ENCODE measurements around the gene H2BK1.

H2BK1 gene

DNA sequence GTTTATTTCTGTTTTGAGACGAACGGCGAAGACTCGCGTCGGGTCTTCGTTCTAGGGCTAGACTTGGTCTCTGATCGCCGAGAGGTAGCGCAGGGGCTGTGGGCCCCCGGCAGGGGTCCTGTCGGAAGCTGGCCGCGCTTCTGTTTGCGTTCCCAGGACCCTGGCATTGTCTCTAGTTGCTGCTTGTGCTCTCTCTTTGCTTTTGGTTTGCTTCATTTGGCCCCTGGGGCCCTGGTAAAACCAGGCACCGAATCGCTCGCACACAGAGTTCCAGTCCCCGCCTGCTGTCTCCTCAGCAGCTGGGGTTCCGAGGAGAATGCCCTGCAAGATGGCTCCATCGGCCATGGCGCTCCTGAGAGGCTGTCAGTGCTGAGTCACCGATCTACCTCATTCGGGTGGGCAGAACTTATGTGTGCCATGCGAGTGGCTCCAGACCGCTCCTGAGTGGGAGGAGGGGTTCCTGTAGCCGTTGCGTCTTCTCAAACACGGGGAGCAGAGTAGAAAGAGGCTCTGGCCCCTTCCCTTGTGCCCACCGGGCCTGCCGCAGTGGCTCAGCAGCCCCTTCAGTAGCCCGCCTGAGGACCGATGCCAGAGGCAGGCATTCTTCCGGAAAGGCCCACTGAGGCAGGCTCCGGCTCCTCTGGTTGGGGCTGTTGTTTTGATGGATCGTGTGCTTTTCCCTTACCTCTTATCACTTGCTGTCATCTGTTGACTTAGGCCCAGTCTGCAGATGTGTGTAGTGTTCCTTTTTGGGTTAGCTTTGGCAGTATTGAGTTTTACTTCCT, 22.8 kb upstream of the H2BK1 start:
- in situ Hi-C loops (cut with MboI; ENCODE audit: low sequenced_read_pairs) = no loop called here

DNA sequence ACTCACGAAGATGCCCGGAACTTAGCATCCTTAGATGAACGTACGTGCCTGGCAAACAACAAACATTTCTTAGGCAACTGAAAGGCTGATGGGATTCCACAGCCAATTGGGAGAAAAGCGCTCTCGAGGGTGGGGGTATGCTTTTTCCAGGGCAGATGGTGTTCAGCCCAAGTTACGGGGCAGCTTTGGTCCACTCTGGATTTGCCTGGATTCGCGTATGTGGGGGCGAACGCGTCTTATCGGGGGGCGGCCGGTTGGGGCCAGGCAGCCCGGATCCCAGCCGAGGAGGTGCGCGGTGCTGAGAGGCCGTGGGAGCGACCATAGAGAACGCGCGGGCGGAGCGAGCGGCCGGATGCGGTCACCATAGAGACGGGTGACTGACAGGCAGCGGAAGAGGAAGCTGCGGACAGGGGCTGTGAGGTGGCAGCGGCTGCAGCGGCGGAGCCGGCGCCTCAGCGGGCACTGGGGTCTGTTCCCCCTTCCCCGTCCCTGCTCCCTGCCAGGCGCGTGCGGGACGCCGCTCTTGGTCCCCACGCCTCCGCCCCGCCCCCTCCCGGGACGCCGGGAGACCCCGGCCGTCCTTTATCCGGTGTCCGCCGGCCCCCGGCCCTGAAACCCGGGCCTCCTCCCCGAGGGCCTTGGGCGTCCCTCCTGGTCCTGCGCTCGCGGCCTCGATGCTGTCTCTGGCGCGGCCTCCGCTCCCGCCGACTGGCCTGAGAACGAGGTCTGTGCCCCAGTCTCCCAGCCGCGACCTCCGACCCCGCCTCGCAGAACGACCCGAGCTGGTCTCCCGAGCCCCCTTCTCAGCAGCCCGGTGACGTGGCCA, 22.0 kb upstream of the H2BK1 start, which contains the start of gene CHPF2:
Gene CHPF2, plus strand, starts transcription at position 393 of the 826 bp plus-strand sequence. CDS start 1,529 bp downstream, outside the sequence.
- in situ Hi-C loops (cut with MboI; ENCODE audit: low sequenced_read_pairs) = no loop called here

DNA sequence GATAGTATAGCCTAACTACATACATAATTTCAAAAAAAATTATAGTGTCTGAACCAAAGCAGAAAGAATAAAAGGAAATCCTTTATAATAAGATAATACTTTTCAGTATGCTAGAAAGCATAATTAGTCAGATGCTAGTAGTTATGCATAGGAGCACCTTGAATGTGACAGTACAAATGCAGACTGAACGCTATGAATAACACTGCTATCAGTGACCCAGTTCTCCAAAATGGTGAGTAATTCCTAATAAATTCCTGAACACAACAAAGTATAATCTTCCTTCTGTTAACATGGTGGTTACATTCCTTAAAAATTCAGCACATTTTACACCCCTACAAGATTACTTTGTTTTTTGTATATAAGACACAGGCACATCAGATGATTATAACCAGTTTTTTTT, 20.8 kb upstream of the H2BK1 start:
- in situ Hi-C loops (cut with MboI; ENCODE audit: low sequenced_read_pairs) = no loop called here

DNA sequence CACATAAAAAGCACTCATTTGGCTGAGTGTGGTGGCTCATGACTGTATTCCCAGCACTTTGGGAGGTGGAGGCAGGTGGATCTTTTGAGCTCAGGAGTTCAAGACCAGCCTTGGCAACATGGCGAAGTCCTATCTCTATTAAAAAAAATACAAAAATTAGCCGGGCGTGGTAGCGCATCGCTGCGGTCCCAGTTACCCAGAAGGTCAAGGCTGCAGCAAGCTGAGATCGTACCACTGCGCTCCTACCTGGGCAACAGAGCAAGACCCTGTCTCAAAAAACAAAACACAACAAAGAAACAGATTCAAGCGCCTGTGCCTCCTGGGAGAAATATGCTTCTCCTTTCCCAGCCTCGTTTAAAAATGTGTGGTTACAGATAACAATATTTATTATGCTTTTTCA, 19.0 kb upstream of the H2BK1 start:
- in situ Hi-C loops (cut with MboI; ENCODE audit: low sequenced_read_pairs) = no loop called here

DNA sequence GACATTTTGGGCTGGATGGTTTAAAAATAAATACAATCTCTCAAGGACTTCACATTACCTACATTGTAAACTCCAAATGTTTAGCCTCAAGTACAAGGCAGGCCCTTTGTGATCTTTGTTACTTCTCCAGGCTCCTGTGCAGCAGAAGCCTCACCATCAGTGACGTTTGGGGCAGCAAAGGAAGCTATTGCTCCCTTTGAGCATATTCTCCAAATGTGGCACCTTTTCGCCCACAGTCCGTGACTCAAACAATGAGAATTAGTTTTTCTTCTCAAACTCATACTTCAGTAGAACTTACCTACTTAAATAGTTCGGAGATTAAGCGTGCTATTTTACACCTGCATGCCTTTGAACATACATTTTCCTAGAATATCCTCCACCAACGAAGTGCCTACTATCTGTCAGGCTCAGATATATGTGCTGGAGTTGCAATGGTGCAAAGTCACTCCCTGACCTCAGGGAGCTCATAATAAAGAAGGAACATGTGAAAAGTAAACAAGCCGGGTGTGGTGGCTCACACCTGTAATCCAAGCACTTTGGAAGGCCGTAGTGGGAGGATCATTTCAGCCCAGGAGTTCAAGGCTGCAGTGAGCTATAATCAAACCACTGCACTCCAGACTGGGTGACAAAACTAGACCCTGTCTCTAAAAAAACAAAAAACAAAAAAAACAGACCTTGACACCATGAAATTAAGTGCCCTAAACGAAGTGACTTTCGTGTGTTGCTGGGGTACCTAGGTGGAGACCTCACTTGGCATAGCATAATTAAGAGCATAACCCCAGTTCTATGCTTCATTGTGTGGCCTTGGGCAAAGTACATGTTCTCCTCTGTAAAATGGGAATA, 18.0 kb upstream of the H2BK1 start:
- in situ Hi-C loops (cut with MboI; ENCODE audit: low sequenced_read_pairs) = no loop called here

DNA sequence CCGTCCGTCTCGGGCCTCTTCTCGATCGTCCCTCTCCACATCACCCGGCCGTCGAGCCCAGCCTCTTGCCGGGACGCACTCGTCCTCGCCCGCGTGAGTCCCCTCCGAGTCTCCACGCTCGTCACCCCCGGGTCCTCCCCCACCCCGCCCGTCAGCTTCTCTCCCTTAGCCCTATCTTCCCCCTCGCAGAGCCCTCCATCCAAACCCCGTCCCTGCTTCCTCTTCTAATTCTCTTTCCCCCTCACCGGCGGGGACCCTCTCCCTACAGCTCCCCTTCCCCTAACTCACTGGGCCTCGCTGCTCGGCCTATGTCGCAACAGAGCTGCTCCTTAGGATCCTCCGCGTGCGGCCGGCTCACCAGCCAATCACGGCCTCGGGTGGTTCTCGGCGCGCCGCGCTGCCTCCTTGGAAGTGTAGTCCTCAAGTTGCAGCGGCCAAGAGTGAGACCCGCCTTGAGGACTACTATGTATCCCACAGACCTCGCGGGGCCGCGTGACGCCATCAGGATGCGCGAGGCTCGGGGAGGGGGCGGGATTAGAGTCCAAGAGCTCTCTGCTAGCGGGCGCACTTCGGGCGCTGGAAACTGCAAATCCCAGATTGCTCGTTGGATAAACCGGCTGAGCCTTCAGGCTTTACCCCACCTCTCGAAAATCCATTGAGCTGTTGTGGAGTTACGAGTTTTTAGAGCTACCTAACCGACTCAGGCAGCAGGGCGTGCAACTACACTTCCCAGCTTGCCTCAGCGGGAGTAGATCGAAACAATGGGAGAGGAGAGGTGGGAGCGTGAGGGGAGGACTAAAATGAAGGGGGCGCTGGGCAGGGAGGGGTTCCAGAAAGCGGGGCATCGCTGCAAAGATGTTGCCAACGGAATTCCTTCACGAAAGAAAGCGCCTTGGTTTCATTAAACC, 16.8 kb upstream of the H2BK1 start, which contains the start of gene ABCF2:
Gene ABCF2, minus strand, starts transcription at position 331 of the 908 bp plus-strand sequence. CDS start 747 bp downstream, outside the sequence.
- in situ Hi-C loops (cut with MboI; ENCODE audit: low sequenced_read_pairs) = no loop called here

DNA sequence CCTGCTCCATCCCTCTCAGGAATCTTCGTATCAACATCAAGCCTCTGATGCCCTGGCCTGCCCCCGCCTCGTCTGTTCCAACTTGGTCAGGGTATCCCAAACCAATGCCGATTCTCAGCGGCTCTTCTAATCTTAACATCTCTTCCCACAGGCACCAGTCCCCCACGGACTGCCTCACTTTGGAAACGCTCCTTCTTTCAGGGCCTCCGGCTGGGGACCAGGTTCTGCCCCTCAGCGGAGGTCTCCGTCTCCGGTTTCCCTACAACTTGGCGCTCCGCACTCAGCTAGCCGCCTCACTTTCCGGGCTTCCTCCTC, 16.2 kb upstream of the H2BK1 start:
- in situ Hi-C loops (cut with MboI; ENCODE audit: low sequenced_read_pairs) = no loop called here

DNA sequence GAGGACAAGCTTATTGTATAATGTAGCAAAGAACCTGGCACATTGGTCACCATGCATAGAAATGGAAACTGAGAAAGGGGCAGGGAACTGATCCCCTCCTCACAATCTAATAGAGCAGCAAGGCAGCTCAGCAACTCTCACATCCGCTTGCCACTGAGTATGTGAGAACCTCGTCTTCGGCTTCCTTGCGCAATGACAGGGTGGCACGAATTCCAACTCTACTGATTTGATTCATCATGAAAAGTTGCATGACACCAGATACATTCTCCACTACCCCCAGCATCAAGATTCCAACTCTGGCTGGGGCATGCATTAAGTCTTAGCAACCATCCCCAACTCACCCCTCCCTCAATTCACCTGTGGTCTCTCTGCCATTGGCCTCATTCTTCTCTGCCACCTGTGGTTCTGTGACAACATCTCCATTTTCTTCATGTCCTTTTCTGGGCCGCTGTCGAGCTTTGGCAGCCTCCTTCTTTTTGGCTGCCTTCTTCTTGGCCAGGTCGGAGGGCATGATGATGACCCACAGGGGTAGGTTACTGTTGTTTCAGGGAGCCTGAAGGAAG, 15.7 kb upstream of the H2BK1 start:
- in situ Hi-C loops (cut with MboI; ENCODE audit: low sequenced_read_pairs) = no loop called here

DNA sequence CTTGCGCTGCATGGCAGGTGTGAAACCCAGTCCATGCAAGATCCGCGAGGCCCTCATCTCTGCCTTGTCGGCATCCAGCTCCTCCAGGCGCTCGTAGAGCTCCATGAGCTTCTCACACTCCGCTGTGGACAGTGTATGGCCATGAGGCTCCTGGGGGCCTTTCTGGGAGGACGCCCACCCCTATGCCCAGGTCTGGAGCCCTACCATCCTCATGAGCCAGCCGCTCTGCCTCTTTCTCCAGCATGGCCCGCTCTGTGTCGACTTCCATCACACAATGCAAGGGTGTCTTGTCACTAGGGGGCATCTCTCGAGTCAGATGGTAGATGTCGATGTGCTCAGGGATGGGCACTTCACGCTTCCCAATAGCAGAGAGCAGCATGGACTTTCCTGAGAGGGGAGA, 13.4 kb upstream of the H2BK1 start:
- in situ Hi-C loops (cut with MboI; ENCODE audit: low sequenced_read_pairs) = no loop called here

DNA sequence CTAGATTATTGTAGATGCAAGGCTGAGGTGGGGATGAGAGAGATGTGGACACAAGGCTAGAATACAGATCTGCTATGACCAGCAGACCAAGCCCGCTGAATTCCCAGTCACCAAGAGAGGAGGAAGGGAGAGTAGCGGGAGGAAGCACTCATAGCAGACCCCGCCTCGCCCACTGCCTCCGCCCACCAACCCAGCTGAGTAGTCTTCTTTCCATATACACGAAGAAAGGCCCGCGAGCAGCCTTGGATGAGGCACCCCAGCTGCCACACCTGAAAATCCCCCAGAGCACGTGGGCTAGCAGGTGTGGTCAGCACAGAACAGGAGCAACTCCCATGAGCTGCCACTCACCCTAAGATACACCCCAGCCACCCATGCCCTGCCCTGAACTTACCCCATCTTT, 7.9 kb upstream of the H2BK1 start:
- in situ Hi-C loops (cut with MboI; ENCODE audit: low sequenced_read_pairs) = no loop called here

DNA sequence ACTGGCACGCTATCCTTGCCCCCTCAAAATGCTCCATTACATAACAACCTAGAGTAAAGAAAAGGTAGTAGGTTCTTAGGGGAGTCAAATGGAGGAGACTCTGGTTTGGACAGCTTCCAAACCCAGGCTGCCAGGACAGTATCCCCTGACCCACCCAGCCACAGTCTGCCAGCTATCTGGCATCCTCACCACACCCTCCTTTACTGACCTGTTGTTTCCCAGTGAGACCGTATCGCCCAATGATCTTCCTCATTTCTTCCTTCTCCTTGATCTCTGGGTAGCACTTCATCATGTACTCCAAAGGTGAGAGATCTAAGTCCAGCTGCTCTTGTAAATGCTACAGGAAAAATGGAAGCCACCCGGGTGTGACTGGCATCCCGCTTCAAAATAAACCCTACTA, 5.1 kb upstream of the H2BK1 start:
- in situ Hi-C loops (cut with MboI; ENCODE audit: low sequenced_read_pairs) = no loop called here

DNA sequence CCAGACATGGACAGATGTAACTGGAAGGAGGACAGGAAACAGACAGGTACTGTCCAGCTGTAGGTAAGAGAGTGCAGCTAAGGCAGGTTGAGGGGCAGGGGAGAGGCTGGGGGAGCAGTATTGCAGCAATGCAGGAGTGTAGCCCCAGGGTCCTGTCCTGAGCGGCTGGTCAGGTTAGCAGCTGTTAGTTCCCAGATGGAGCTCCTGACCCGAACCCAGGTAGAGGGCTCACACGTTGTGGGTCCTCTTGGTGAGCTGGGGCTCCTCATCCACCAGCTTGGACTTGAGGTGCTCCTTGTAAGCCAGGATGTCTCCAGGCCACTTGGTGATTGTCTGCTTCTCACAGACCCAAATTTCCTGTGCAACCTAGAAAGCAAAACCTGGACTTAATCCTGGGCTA, 3.5 kb upstream of the H2BK1 start:
- in situ Hi-C loops (cut with MboI; ENCODE audit: low sequenced_read_pairs) = no loop called here

DNA sequence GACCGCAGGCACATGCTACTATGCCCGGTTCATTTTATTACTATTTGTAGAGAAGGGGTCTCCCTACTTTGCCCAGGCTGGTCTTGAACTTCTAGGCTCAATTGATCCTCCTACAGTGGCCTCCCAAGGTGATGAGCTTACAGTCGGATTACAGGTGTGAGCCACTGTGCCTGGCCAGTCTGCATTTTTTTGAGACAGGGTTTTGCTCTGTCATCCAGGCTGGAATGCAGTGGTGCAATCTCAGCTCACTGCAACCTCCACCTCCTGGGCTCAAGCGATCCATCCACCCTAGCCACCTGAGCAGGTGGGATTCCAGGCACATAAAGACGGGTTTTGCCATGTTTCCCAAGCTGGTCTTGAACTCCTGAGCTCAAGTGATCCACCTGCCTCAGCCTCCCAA, 2.3 kb upstream of the H2BK1 start:
- in situ Hi-C loops (cut with MboI; ENCODE audit: low sequenced_read_pairs) = no loop called here

DNA sequence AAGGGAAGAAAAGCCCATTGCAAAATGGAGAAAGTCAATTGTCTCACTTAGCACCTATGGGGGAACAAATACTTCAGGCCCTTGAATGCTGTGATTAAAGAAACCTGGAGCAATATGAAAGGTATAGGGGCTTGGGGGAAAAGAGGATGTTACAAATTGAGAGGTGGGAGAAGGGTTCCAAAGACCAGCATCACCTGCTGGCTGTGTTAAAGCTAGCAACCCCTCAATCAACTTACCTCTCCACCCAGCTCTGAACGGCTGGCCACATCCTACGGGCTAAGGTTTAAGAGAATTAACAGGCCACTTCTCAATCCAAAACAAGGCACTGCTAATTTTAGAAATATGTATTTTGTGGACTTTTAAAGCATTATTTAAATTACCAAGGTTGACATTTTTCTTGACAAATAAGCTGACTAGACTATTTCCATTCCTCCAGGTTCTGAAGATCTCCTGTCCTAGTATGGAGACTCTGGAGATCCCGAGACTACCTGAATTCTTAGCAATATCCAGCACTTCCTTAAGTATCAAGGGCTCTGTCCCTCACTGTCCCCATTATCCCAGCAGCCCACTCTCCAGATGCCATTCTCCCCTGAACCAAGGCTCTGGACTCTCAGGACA, 976 bp upstream of the H2BK1 start:
- in situ Hi-C loops (cut with MboI; ENCODE audit: low sequenced_read_pairs) = no loop called here

DNA sequence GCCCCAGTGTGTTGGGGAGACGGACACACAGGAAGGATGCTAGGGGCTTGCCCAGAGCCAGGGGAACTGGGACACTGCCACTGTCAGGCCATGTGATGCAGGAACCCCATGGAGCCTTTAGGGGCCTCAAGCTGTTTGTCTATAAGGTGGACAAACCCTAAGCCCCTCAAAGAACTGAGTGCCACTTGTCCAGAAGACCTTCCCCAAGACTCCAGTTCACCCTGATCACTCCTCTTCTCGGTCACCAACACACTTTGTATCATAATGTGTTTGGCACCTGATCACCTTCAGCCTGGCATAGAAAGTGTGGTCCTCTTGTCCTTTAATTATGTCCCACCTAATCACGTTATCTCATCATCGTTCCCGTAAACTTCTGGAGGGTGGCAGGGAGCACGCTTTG, 700 bp downstream of the H2BK1 start:
- in situ Hi-C loops (cut with MboI; ENCODE audit: low sequenced_read_pairs) = no loop called here

DNA sequence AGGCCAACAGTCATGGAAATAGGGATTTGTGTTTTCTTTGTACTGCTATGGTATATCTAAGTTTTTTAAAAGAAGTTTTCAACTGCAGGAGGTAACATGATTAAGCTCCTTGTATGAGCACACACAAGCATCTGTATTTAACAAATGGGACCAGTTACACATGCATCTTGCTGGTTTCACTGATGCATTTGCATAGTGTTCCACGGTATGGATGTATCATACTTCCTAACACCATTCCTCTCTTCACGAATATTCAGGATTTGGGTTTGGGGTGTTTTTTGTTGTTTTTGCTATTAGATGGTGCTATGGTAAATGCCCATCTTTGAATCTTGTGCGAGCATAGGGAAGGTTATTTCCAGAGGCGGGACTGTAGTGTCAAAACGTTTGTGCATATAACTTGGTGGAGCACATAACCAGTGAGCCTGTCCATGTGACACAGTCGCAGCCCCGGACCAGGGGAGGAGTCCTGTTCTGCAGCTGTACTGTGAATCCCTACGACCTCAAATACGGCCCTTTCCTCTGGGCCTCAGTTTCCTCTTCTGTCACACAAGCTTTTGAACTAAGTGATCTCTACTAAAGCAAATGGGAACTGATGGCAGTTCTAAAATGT, 1.9 kb downstream of the H2BK1 start:
- in situ Hi-C loops (cut with MboI; ENCODE audit: low sequenced_read_pairs) = no loop called here

DNA sequence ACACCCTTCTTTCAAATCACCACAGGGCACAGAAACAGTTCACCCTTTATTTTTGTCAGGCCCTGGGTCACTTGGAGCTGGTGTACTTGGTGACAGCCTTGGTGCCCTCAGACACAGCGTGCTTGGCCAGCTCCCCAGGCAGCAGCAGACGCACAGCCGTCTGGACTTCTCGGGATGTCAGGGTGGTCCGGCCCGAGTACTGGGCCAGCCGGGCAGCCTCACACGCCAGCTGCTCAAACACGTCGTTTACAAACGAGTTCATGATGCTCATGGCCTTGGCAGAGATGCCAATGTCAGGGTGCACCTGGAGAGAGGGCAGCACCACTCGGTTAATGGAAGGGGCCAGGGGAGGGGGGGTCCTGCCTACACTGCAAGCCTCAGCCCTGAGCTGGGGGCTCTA, 2.5 kb downstream of the H2BK1 start:
- in situ Hi-C loops (cut with MboI; ENCODE audit: low sequenced_read_pairs) = no loop called here

DNA sequence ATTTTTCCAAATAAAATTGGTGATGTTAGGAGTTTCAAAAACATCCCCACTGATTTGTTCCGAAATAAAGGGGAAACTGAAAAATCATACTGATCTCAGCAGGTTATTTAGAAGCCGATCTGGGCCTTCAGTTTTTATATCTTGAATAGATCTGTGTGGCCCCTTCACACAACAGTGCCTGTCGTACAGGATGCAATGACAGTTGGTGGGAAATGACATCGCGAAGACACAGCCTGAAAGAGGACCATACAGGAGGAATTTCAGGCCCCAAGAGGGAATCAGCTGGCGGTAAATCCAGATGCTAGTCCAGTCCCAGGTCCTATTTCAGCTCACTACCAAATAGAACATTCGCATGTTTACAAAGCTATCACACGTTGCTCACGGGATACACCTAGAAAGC, 3.0 kb downstream of the H2BK1 start:
- in situ Hi-C loops (cut with MboI; ENCODE audit: low sequenced_read_pairs) = no loop called here

DNA sequence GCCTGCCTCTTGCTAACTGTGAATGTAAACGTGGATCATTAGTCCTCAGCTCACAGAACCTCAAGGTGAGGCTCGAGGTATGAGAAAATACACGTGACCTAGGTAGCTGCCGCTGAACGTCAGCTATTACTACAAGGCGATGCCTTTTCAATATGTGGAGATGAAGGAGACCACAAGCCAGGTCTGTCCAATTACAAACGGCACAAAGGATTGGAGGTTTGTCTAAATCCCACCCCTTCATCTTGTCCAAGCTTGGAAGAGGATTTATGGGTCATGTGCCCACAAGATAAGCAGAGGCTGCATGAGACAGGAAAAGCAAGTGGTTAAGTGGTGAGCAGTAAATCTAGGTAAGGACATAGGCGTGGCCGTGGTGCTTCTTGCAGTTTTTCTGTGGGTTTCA, 3.4 kb downstream of the H2BK1 start:
- in situ Hi-C loops (cut with MboI; ENCODE audit: low sequenced_read_pairs) = no loop called here

All from HL-60/S4 treated with phorbol 12-myristate 13-acetate at 8.2 ng/mL for 4 days and 3 days (cell line).